HG02759 (cell line): ENCODE data around the gene MMP8.

Experiments
- ATAC-seq: cut with Tn5 transposase; IDR thresholded peaks from one replicate; pipeline ENCODE4 v1.9.1; 2021; ENCODE audit warnings: mild to moderate bottlenecking, moderate library complexity; ENCODE audit not compliant: unreplicated experiment

MMP8 gene

GRCh38 chr11:102722821-102723220, 1.9 kb downstream of the MMP8 start:
- ATAC-seq: no peak

GRCh38 chr11:102719620-102720277, 5.0 kb downstream of the MMP8 start:
- ATAC-seq: no peak

- no peak for ATAC-seq
These were observed 7.5 kb downstream of the MMP8 start for GRCh38 chr11:102717280-102717679.

- ATAC-seq: peak; percentile 60
These were observed 8.2 kb downstream of the MMP8 start for GRCh38 chr11:102716527-102716926.

- no peak for ATAC-seq
These were observed 12.6 kb downstream of the MMP8 start for GRCh38 chr11:102712137-102712536.

GRCh38 chr11:102709201-102709945, 15.4 kb downstream of the MMP8 start:
- ATAC-seq: no peak

- ATAC-seq: no peak
These were observed 16.1 kb downstream of the MMP8 start for GRCh38 chr11:102708654-102709053.

GRCh38 chr11:102705626-102706025, 19.1 kb downstream of the MMP8 start, which contains the start of gene MMP27:
MMP27 (minus strand) TSS chr11:102705769; CDS start chr11:102705714, 55 bp downstream.
- no peak for ATAC-seq

GRCh38 chr11:102704841-102705240, 19.9 kb downstream of the MMP8 start:
- ATAC-seq: no peak

GRCh38 chr11:102703826-102704493, 20.8 kb downstream of the MMP8 start:
- no peak for ATAC-seq

GRCh38 chr11:102695201-102695600, 29.6 kb downstream of the MMP8 start:
- ATAC-seq: no peak

GRCh38 chr11:102685754-102686153, 39.0 kb downstream of the MMP8 start:
- no peak for ATAC-seq

- ATAC-seq: no peak
These were observed 39.4 kb downstream of the MMP8 start for GRCh38 chr11:102685338-102685737.

GRCh38 chr11:102683277-102683676, 41.5 kb downstream of the MMP8 start:
- no peak for ATAC-seq

- ATAC-seq: no peak
These were observed 43.8 kb downstream of the MMP8 start for GRCh38 chr11:102680945-102681344.

- no peak for ATAC-seq
These were observed 46.7 kb downstream of the MMP8 start for GRCh38 chr11:102678022-102678421.

- no peak for ATAC-seq
These were observed 48.7 kb downstream of the MMP8 start for GRCh38 chr11:102676084-102676483.

GRCh38 chr11:102669664-102670063, 55.1 kb downstream of the MMP8 start:
- peak; percentile 53 for ATAC-seq

- peak; percentile 53 for ATAC-seq
These were observed 58.3 kb downstream of the MMP8 start for GRCh38 chr11:102666331-102666957.

GRCh38 chr11:102664001-102664752, 60.6 kb downstream of the MMP8 start:
- peak; percentile 62 for ATAC-seq

- ATAC-seq: no peak
These were observed 62.1 kb downstream of the MMP8 start for GRCh38 chr11:102662607-102663006.
